GM19468 (cell line): ENCODE results near the gene ATE1.
"Not testable (repeated sequence)": the region's sequence is repeated elsewhere in the genome, so short reads cannot be mapped to it uniquely, and the experiment has no call there.

Experiments used
- ATAC-seq: cut with Tn5 transposase; IDR thresholded peaks from one replicate; pipeline ENCODE4 v1.9.1; 2021; ENCODE audit warnings: mild to moderate bottlenecking, moderate library complexity, moderate number of reproducible peaks; ENCODE audit not compliant: unreplicated experiment; ENCODE audit errors: extremely low read depth

The ATE1 gene

DNA sequence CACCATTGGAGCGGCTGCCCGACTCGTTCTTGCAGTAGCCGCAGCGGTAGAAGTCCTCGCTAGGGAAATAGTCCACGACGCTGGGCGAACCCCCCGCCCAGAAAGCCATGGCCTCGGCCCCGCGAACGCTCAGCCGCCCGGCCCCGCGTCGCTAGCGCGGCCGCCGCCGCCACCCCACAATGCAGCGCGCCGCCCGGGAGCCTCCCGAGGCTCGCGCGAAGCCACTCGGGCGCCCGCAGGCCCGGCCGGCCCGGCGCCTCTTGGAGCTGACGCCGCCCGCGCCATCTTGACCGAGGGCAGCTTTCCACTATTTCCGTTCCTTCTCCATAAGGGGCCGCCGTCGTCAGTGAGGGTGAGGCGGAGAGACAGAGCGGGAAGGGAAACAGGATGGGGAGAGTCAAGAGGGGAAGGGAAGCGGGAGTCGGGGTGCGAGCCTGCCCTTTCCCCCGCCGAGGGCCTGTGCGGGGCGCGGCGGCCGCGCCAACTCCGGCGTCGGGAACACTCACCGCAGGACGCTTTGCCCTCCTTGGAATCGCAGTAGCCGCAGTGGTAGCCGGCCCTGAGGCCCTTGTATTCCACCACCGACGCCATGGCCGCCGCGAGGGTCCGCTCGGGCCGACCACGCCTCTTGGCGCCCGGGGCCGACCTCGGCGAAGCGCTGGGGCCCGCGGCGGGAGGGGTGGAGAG, at the start of gene ATE1:
Gene ATE1 (minus strand): TSS at position 191 of the 687 bp plus-strand sequence. CDS start 82 bp downstream, at position 109.
- ATAC-seq, result peak; percentile 54

DNA sequence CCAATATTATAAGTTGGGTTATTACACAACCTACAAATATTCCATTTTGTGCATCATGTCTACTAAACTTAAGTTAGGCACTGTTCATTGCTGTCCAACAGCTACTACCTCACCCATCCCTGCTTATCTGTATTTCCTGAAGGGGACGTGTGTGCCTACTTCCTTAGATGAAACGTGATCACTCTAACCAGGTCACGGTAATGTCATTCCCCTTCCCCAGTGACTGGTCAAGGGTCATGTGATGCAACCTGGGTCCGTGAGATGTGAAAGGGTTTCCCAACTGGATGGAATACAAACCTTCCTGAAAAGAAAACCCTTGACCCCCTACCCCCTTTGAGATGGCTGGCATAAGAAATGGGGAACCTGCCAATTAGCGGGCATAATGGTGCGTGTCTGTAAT, 48.8 kb upstream of the ATE1 start:
- no peak for ATAC-seq

DNA sequence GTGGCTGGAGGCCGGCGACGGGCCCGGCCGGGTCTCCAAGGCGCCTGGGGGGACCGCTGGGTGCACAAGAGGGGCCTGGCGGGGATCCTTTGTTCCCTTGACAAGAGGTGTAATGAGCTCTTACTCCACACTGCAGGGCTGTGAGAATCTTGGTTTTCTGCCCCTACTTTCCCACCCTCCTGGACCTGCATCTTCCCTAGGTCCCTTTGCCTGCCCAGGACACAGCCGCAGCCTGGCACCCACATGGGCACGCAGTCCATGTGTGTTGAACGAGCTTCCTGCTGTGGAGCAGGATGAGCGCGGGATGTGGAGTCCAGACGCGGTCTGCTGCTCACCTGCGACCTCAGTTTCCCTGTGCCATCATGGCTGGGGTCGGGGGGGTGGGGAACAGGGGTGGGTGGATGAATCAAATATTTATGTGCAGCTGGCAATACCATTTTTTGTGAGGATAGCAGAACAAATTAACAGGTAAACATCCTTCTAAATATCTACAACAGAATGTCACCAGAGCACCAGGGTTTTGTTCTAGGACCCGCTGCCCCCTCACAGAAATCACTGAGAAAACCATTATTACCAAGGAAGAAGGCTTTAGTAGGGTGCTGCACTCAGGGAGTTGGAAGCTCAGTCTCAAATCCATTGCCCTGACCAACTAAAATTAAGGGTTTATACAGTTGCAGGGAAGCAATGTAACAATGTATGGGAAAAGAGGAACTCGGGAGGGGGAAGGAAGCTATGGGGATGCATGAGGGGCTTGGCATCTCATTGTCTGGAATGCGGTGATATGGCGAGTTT, 47.7 kb upstream of the ATE1 start:
- no peak for ATAC-seq

DNA sequence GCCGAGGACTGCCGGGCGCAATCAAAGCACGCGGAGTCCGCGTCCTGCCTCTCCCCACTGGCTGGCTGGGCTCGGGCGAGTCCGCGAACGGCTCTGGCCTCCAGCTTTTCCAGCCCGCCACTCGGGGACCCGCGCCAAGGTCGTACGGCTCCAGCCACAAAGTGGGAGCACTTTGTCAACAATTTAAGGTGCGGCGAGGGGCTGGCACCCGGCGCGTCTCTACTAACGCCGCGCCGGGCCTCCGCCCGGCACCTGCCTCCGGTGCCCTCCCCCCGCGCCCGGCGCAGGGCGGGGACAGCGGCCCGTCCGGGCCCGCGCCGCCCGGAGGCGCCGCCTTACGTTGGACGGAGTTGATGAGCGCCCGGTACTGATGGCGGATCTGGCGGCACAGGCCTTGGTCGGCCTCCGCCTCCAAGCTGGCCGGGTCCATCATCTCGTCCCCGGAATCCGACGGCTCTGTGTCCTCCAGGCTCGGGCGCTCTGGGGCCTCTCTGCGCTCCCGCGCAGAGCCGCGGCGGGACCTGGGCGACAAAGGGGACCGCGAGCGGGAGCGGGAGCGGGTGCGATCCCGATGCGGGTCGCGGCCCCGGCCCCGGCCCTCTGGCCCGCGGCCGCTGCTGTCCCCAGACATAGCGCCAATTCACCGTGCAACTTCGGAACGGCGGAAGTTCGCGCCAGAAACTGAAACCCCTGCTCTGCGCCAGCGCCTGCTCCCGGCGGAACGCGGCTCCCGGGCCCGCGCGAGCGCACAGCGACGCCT, 46.9 kb upstream of the ATE1 start, which contains the start of gene NSMCE4A:
Gene NSMCE4A (minus strand): TSS at position 683 of the 760 bp plus-strand sequence. CDS start 52 bp downstream, at position 631.
- peak; percentile 76 for ATAC-seq

DNA sequence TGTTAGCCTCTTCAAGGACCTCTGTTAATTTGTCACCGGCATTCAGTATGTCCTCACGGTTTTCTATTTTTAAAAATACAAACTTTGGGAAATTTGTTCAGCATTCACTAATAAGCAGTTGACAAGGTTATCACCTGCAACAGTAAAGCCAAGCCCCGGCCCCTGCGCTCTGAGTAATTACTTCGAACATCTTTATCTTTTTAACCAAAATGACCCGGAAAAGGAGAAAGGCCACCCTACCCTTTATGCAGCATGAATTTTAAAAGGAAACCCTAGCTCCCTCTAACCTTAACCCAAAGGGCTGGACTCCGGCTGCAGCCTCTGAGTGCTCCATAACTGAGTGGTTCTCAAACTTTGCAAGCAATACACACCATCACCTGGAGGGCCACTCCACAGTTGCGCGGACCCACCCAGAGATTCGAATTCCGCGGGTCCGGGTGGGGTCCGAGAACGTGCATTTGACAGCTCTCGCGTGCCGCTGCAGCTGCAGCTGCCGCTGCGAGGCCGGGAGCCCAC, 46.2 kb upstream of the ATE1 start:
- ATAC-seq, result no peak

DNA sequence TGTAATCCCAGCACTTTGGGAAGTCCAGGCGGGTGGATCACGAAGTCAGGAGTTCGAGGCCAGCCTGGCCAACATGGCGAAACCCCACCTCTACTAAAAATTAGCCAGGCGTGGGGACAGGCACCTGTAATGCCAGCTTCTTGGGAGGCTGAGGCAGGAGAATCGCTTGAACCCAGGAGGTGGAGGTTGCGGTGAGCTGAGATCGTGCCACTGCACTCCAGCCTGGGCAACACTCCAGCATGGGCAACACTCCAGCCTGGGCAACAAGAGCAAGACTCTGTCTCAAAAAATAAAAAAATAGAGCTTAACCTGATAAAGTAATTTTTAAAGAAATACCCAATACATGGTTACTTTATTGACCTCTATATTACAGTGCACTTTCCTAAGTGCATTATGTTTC, 41.3 kb upstream of the ATE1 start:
- ATAC-seq, result not testable (repeated sequence)

DNA sequence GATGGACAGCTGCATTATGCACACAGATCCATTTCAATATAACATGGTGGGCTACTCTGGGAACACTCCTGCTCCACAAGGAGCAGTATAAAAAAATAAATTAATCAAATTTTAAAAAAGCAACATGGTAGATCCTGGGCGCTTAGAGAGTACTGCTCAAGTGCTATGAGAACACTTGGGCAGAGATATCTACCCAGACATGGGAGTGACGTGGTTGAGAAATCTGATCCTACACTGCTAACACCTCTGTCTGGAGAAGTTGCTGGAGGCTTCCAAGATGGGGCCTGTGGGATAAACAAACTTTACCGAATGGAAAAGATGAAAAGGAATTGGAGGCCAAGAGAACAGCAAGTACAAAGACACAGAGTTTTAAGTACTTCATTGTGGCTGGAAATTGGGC, 38.2 kb upstream of the ATE1 start:
- no peak for ATAC-seq

DNA sequence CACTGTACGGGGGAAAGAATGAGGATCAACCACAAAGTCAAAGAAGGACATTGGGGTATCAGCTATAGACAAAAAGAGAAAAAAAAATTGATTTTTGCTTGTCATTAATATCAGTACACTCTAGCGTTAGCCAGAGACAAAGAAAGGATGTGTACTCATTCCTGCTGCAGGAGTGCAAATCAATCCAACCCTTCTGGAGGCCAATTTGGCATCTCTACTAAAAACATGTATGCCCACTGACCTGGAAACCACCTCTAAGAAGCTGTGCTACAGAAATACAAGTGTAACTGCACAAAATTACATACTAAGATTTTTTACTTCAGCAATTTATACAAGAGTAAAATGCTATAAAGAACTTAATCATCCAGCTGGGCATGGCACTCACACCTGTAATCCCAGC, 33.6 kb upstream of the ATE1 start:
- ATAC-seq, result no peak

DNA sequence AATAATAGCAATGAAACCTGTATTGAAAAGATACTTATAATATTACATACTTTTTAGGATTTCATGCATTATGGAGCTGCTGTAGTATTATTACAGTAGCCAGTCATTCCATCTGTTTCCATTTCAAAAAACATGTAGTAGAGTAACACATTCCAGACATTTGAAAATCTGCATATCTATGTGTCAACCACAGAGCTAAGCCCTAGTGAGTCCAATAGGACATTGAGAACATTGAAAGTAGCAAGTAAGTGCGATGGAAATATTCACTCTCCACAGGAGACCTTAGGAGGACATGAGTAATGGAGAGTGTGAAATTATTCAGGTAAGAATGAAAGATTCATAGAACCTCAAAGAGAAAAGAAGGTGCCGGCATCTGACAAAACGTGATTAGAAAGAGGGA, 31.8 kb upstream of the ATE1 start:
- no peak for ATAC-seq

DNA sequence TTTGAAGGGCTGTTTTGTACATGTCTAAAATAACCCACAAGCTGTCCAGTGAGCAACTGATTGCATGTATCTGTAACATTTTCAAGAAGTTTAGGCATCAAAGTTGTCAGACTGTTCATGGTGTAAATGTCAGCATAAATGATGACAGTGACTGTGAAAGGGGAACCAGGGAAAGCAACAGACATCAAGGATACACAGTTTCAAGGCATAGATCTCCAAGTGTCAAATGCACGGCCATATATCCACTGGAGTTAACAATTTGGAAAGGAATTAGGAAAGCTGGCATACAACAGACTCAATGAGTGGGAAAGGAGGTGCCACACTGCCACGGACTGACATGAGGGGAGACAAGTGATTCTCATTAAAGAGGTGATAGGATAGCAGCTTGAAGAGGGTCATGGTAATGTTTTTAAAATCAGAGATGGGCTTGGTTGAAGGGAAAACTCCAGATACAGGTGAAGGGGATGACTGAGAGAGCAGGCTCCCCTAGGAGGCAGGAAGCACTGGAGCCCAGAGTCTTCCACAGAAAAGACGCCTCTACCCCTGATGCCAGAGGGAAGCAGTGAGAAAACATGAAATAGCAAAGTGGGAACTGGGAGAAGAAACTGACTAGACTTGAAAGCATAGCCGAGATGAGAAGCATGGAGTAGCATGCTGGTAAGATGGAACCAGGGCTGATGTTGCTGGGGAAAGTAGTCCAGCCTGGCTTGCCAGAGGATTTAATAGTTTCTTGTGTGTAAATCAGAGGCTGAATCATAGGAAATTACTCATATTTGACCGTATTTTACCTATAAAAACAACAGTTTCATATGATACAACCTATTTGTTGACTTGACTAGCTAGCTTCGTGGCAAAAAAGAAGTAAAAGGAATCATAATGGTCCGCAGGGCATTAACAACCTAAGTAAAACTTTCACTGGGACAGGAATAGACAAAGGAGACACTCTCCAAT, 28.6 kb upstream of the ATE1 start:
- no peak for ATAC-seq

DNA sequence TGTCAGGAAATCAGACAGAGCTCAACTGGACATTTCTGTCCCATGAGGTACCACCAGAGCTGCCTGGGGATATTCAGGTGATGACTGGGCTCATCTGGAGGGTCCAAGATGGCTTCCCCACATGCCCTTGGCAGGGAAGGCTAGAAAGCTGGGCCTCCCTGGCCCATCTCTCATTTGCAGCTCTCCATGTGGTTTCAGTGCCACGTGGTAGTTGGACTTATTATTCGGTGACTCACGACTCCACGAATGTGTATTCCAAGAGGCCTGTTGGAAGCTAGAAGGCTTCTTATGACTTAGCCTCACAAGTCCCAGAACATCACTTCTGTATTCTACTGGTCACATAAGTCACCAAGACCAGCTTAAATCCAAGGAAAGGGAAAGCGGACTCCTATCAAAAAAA, 24.4 kb upstream of the ATE1 start:
- ATAC-seq, result no peak

DNA sequence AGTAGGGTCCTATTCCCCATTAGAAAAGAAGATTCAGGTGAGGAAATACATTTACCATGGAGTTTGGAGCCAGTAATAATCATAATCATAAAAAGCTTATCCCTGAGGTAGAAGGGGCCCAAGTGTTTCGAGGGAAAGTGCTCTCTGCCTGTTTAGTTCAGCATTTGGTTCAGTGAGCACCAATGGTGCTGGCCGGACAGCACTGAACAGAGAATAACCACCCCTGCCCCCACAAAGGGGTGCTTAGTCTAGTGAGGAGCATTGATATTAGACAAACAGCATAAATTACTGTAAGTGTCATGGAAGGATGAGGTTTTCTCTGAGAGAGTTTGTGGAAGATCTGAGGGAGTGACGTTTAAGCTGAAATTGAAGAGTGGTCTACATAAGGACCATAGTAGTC, 21.6 kb upstream of the ATE1 start:
- ATAC-seq, result no peak

DNA sequence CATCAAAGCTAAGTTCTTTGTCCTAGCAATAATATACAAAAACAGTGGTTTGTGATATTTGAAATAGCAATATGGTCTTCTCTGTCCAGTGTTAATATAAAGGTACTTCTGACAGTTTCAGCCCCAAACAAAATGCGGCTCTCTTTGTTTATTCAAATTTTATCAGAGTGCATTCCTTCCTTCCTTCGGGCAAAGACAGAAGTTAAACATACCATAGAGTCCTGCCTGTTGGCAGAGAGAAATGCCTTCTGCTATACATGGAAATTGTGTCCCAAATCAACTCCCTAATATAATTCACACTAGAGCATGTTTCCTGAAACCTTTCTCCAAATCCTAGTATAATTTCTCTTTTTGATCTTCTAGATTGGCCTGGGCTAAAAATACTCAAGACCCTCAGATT, 21.2 kb upstream of the ATE1 start:
- ATAC-seq, result no peak

DNA sequence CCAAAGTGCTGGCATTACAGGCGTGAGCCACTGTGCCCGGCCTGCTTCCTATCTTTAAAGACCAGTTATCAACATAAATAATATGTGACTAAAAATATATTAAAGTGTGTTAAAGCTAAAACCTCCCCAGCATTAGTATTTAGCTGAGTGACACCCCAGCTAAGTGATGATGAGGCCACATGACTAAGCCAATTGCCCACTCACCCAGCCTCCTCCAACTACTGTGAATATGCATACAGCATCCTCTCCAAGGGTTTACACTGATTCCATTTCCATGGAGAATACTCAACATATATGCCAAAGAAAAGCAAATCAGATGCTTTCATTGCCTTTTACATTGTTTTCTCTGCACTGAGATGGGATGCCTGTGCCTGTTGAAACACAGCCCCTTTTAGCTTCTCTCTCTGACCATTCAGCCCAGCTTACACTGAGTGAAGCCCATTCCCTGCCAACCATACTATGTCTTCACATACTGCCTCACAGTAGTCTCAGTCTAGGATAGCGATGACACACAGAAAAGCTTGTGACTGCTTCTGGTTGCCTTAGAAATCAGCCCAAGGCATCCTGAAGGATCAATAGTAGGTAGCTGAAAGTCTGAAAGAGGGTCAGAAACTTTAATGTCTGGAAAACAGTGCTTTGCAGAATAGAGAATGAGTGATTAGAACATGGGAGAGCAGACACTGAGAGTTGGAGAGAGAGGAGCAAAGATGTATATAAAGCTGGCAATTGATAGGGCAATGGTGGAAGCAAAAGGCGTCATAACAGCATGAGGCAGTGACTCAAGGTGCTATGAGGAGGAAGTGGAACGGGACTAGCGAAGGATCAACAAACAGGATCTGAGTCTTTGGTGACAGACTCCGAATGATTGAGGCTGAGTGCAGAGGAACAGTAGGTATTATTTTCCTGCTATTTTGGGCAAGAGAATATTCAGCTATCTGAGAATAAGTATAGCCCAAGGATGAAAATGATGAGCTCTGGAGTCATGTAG, 19.8 kb upstream of the ATE1 start:
- ATAC-seq, result no peak

DNA sequence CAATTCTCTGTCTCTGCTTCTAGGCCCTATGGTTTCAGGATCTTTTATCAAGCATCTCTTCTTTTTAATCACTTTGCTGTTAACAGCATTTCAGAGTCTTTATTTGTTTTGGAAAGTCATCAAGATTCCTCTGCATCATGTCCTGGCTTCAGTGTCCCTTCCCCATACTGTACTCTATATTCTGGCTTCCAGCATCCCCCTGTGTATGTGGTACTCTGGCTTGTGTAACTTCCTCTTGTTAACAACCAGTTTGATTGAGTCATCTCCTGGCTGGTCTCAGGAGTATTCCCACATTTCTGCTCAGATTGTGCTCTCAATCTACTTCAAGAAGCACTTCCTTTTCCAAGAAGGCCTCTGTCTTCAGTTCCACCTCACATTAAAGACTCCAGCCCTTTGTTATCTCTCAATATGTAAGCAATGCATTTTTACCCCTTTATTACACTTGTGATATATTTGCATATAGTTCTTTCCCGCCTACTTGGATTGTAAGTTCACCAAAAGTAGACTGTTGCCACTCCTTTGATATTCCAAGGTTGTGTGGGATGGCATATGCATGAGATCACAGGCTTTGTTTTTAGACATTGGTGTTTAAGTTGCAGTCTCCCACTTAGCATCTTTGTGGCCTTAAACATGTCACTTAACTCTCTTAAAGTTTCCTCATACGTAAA, 15.1 kb upstream of the ATE1 start:
- ATAC-seq, result no peak

DNA sequence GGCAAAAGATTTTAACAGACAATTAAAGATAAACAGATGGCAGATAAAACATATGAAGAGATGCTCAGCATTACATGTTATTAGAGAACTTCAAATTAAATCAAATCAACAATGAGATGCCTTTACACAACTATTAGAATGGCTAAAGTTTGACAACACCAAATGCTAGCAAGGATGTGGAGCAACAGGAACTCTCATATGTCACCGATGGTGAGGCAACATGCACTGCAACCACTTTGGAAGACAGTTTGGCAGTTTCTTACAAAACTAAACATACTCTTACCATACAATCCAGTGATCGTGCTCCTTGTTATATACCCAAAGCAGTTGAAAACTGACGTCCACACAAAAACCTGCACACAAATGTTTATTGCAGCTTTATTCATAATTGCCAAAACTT, 13.7 kb upstream of the ATE1 start:
- ATAC-seq, result no peak

DNA sequence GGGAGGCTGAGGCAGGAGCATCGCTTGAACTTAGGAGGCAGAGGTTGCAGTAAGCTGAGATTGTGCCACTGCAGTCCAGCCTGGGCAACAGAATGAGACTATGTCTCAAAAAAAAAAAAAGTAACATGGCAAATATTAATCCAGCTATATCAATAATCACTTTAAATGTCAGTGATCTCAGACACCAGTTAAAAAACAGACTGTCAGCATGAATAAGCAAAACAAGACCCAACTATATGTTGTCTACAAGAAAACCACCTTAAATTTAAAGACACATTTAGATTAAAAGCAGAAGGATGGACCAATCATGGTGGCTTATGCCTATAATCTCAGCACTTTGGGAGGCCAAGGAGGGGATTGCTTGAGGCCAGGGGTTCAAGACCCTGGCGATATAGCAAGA, 8.5 kb upstream of the ATE1 start:
- no peak for ATAC-seq

DNA sequence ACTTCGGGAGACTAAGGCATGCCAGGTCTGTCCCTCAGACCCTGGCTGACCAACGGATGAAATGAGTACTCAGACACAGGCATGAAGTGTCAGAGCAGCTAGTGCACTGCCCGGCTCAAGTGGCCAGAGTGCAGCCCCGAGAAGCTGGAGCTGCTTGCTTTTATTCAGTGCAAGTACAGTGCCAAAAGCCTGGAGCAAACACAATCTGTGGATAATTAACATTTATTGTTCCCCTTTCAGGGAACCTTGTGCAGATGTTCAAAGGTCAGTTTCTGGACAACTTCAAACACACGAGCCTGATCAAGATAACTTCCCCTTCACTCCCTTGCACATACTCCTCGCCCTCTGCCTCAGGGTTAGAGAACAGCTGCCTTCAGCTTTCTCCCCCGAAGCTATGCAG, 7.9 kb upstream of the ATE1 start:
- ATAC-seq, result no peak
